ENCODE measurements around the gene SORCS2. TPM values are rescaled to one million over a fixed set of nuclear protein-coding genes. Genes with fewer than 3 reads are reported as not detected.

The SORCS2 gene
- total RNA-seq, 1 experiment from 2014 or later, result 0.15 TPM

GRCh38 chr4:7224001-7224400, 31.7 kb downstream of the SORCS2 start:
- Histone ChIP-seq H3K9me3 (ENCODE audit: control insufficient read depth, insufficient read depth, low read depth, low read length) (no peaks in the 10 kb centered on the region), H3K36me3 (ENCODE audit: control insufficient read depth, insufficient read depth, low read length) (no peaks in the 10 kb centered on the region), H3K27me3 (ENCODE audit: control insufficient read depth, insufficient read depth, low read length) (no peaks in the 10 kb centered on the region), H3K4me1 (ENCODE audit: control insufficient read depth, insufficient read depth, low read length) (no peaks in the 10 kb centered on the region), H3K4me3 (ENCODE audit: low read depth in 2 of 2, low read length in 2 of 2) (no peak overlapping the region), H3K27ac (ENCODE audit: low read length) (no peak overlapping the region)
- no TSS peak for BruUV-seq (replicated peaks)
- POLR2A ChIA-PET, result no interaction called here
- TF ChIP-seq TCF7L2 (IDR thresholded peaks at IDR 0.05; ENCODE audit: low read depth, low read length) (no peak), CTCF (IDR thresholded peaks at IDR 0.05) (no peak), REST (IDR thresholded peaks at IDR 0.05; ENCODE audit: insufficient read depth in 1 of 2, low read depth in 2 of 2, low read length in 1 of 2) (no peak), SIN3A (IDR thresholded peaks at IDR 0.05; ENCODE audit: borderline replicate concordance, insufficient read depth, low read depth, low read length) (no peak), POLR2AphosphoS5 (IDR thresholded peaks at IDR 0.05; ENCODE audit: low read depth, low read length) (no peak)
- ATAC-seq (no peak), DNase-seq (ENCODE audit: low read depth, low spot score) (no peak)
- in situ Hi-C loops (cut with HindIII; ENCODE audit: low pct_unique_long_range_greater_than_20kb, low sequenced_read_pairs), result no loop called here
- CTCF ChIA-PET, result no interaction called here
- intact Hi-C loops (cut with micrococcal nuclease; ENCODE audit: unreplicated experiment), result no loop called here

- intact Hi-C loops (cut with micrococcal nuclease; ENCODE audit: unreplicated experiment), result no loop called here
- no peak for DNase-seq (ENCODE audit: low read depth, low spot score)
- H3K27me3 ChIP-seq (ENCODE audit: control insufficient read depth, insufficient read depth, low read length), result no peaks in the 10 kb centered on the region
- TF ChIP-seq REST (IDR thresholded peaks at IDR 0.05; ENCODE audit: insufficient read depth in 1 of 2, low read depth in 2 of 2, low read length in 1 of 2), result no peak
- TF ChIP-seq CTCF (IDR thresholded peaks at IDR 0.05), result no peak
- TF ChIP-seq SIN3A (IDR thresholded peaks at IDR 0.05; ENCODE audit: borderline replicate concordance, insufficient read depth, low read depth, low read length), result no peak
- TF ChIP-seq POLR2AphosphoS5 (IDR thresholded peaks at IDR 0.05; ENCODE audit: low read depth, low read length), result no peak
- TF ChIP-seq TCF7L2 (IDR thresholded peaks at IDR 0.05; ENCODE audit: low read depth, low read length), result no peak
- no peaks in the 10 kb centered on the region for H3K9me3 ChIP-seq (ENCODE audit: control insufficient read depth, insufficient read depth, low read depth, low read length)
- H3K4me1 ChIP-seq (ENCODE audit: control insufficient read depth, insufficient read depth, low read length), result no peaks in the 10 kb centered on the region
- in situ Hi-C loops (cut with HindIII; ENCODE audit: low pct_unique_long_range_greater_than_20kb, low sequenced_read_pairs), result no loop called here
- no peaks in the 10 kb centered on the region for H3K36me3 ChIP-seq (ENCODE audit: control insufficient read depth, insufficient read depth, low read length)
- no peak for ATAC-seq
- no peak overlapping the region for H3K4me3 ChIP-seq (ENCODE audit: low read depth in 2 of 2, low read length in 2 of 2)
- BruUV-seq (replicated peaks), result no TSS peak
- CTCF ChIA-PET, result no interaction called here
- H3K27ac ChIP-seq (ENCODE audit: low read length), result no peak overlapping the region
- POLR2A ChIA-PET, result no interaction called here
These were observed 32.7 kb downstream of the SORCS2 start for GRCh38 chr4:7224878-7225533.

Measured in Panc1 (cell line).